AG09309 (cell line): Measurements from ENCODE around the gene OR52W1.

Experiments
- DNase-seq: peaks from one replicate; pipeline ENCODE4 v3.0.0-alpha.2; 2010; ENCODE audit warnings: low read depth
- H3K4me3 ChIP-seq: 2 replicates; pipeline ENCODE4 v1.5.1; 2011; ENCODE audit warnings: mild to moderate bottlenecking, low read depth, low read length, moderate library complexity; ENCODE audit not compliant: control insufficient read depth
- TF ChIP-seq, protein P1 (sequence below): IDR thresholded peaks from 2 replicates; pipeline ENCODE4 v1.5.1; 2011; ENCODE audit warnings: mild to moderate bottlenecking, low read depth, low read length, inconsistent platforms; ENCODE audit not compliant: insufficient read depth, control insufficient read depth; ENCODE audit errors: missing control alignments

OR52W1 gene

GRCh38 chr11:6199174-6199810, at the start of gene OR52W1:
OR52W1 (plus strand) TSS chr11:6199224; CDS start chr11:6199224, 0 bp downstream.
- TF ChIP-seq, protein P1, sequence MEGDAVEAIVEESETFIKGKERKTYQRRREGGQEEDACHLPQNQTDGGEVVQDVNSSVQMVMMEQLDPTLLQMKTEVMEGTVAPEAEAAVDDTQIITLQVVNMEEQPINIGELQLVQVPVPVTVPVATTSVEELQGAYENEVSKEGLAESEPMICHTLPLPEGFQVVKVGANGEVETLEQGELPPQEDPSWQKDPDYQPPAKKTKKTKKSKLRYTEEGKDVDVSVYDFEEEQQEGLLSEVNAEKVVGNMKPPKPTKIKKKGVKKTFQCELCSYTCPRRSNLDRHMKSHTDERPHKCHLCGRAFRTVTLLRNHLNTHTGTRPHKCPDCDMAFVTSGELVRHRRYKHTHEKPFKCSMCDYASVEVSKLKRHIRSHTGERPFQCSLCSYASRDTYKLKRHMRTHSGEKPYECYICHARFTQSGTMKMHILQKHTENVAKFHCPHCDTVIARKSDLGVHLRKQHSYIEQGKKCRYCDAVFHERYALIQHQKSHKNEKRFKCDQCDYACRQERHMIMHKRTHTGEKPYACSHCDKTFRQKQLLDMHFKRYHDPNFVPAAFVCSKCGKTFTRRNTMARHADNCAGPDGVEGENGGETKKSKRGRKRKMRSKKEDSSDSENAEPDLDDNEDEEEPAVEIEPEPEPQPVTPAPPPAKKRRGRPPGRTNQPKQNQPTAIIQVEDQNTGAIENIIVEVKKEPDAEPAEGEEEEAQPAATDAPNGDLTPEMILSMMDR: no peak
- no peak within 1 kb of the TSS for H3K4me3 ChIP-seq
- DNase-seq: no peak

DNA sequence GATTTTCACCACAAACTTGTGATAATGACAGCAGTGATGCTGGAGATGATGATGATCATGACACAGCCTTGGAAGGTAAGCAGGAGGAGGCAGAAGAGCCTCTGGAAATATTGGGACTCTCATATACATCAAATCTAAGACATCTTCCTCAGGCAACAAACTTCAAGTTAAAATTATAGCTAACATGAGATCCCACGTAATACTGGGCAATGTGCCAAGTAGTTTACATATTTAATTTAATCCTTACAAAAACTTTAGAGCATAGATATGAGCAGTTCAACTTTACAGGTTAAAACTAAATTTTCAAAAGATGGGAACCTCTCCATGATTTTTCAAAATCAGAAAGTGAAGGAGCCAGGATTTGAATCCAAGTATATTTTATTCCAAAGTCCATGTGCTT, 47.9 kb upstream of the OR52W1 start:
- no peak for DNase-seq
- H3K4me3 ChIP-seq: no peak overlapping the region
- TF ChIP-seq, protein P1: no peak

DNA sequence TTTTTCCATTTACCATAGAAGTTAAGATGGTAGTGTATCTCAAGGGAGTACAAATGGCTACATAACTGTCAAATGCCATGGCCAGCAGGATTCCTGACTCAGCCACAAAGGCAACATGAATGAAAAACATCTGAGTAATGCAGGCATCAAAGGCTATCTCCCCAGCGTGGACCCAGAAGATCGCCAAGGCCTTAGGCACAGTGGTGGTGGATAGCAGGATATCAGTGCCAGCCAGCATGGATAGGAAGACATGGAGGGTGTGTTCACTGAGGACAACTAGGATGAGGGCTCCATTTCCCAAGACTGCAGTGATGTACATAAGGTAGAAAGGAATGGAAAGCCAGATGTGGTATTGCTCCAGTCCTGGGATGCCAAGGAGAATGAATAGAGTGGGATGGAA, 46.9 kb upstream of the OR52W1 start:
- H3K4me3 ChIP-seq: no peak overlapping the region
- DNase-seq: no peak
- TF ChIP-seq, protein P1: no peak

DNA sequence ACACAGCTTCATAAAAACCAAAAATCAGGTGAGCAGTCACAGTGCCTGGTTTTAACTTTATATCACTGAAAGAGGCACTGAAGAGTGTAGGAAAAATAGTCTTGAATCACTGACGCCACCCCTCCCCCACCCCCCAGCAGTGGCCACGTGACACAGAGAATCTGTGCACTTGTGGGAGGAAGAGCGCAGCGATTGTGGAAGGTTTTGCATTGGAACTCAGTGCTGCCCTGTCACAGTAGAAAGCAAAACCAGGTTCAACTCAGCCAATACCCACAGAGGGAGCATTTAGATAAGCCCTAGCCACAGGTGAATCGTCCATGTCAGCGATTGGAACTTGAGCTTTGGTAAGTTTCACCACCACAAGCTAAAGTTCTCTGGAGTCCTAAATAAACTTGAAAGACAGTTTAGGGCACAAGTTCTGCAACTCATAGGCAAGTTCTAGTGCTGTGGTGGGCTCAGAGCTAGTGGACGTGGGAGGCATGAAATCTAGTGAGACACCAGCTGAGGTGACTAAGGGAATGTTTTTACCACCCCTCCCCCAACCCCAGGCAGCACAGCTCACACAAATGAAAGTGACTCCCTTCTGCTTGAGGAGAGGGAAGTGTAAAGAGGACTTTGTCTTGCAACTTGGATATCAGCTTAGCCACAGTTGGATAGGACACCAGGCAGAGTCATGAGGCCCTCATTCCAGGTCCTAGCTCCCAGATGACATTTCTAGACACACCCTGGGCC, 42.2 kb upstream of the OR52W1 start:
- no peak overlapping the region for H3K4me3 ChIP-seq
- no peak for DNase-seq
- TF ChIP-seq, protein P1: no peak

GRCh38 chr11:6170226-6170625, 28.8 kb upstream of the OR52W1 start, which contains the start of gene OR52B2:
OR52B2 (minus strand) TSS chr11:6170326; CDS start chr11:6170326, 0 bp downstream.
- no peak within 1 kb of the TSS for H3K4me3 ChIP-seq
- no peak for DNase-seq
- TF ChIP-seq, protein P1: no peak

DNA sequence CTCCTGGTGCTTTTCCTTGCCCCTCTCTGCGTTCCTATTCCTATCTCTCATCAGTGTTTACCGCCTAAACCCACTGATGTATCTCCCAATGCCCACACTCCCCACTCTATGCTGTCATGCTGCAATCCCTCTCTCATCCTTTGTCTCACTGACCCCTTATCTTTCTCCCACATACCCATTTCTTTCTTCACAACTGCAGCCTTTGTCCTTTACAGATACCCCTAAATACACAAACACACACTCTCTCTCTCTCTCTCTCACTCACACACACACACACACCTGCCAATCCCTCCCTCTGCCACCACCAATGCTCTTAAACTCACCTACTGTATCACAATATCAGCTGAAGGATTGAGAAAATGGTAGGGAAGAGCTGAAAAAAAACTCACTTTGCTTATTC, 23.6 kb upstream of the OR52W1 start:
- TF ChIP-seq, protein P1: no peak

More for the DNA sequence above, 23.6 kb upstream of the OR52W1 start:
- no peak overlapping the region for H3K4me3 ChIP-seq
- no peak for DNase-seq
